Large intestine (tissue), 3 donors: ENCODE data around the gene CLOCK. TPM values are rescaled to one million over a fixed set of nuclear protein-coding genes. Genes with fewer than 3 reads are reported as not detected.
"Not testable (repeated sequence)": the region's sequence is repeated elsewhere in the genome, so short reads cannot be mapped to it uniquely, and the experiment has no call there.

Experiments
- DNase-seq, 2 donors: peaks; one replicate each; pipeline versions ENCODE4 v3.0.0 to v3.0.0-alpha.2; 2013
- H3K27ac ChIP-seq: one replicate; pipeline ENCODE4 v1.5.1; 2013; ENCODE audit warnings: low read length
- H3K27me3 ChIP-seq: 2 replicates; pipeline ENCODE4 v1.6.1; 2013; ENCODE audit warnings: low read length; ENCODE audit not compliant: control insufficient read depth, insufficient read depth
- H3K36me3 ChIP-seq: 2 replicates; pipeline ENCODE4 v1.6.1; 2013; ENCODE audit warnings: low read length; ENCODE audit not compliant: control insufficient read depth, insufficient read depth
- H3K4me1 ChIP-seq: one replicate; pipeline ENCODE4 v1.6.1; 2013; ENCODE audit warnings: low read length; ENCODE audit not compliant: control insufficient read depth, insufficient read depth
- H3K4me3 ChIP-seq: one replicate; pipeline ENCODE4 v1.5.1; 2013; ENCODE audit warnings: low read length
- H3K9me3 ChIP-seq: one replicate; pipeline ENCODE4 v1.6.1; 2013; ENCODE audit warnings: mild to moderate bottlenecking, low read depth, low read length, moderate library complexity; ENCODE audit not compliant: control insufficient read depth
- WGBS: methylation state at CpG from one replicate; pipeline ENCODE4 v1.1.5; 2013; ENCODE audit warnings: low lambda C conversion rate; ENCODE audit not compliant: insufficient coverage; 5-methylcytosine and 5-hydroxymethylcytosine counted together
- polyA plus RNA-seq: library from polyadenylated mRNA; unstranded; fragments of 120-200 nt; gene quantifications from one replicate; pipeline ENCODE4 v1.2.1, GENCODE V29; 2013

The CLOCK gene
- polyA plus RNA-seq, 1 donor = 16.5 TPM

DNA sequence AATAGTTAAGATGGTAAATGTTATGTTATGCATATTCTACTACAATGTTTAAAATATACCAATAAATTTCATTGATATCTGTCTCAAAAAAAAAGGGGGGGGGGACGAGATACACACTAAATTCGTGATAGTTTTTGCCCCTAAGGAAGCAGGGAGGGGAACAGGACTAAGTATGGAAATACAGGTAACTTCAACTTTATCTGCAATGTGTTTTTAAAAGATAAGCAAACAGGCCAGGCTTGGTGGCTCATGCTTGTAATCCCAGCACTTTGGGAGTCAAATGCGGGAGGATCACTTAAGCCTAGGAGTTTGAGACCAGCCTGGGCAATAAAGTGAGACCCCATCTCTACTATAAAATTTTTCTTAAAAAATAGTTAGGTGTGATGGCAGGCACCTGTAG is 13.4 kb upstream of the CLOCK start:
- H3K4me3 ChIP-seq = no peak overlapping the region
- no peaks in the 10 kb centered on the region for H3K4me1 ChIP-seq
- no peaks in the 10 kb centered on the region for H3K27me3 ChIP-seq
- WGBS = 100% methylated on average over 1 of the region's 3 CpGs
- H3K27ac ChIP-seq = no peak overlapping the region
- no peak for DNase-seq
- H3K36me3 ChIP-seq = no peaks in the 10 kb centered on the region
- no peaks in the 10 kb centered on the region for H3K9me3 ChIP-seq

DNA sequence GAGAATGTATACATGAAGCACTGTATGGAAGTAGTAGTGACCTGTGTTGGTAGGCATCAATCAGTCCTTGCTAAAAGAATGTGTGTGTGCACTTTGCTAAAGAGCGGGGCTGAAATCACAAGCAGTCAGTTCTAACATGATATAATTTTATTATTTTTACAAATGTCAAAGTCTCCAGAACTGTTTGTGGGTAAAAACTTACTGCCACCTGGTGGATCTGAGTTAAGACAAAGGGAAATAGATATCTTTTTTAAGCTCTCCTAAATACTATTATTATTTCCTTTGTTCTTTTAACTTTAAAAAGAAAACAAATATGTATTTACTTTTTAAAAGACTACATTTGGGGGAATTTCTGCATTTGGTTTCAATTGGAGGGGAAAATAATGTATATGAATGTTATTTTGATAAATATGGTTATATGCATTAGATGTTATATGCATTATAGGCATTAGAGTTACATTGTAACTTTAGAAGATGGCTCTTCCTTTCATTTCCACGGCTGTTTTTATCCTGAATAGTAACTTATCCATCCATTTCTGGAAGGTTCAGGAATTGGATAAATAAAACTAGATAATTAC is 7.8 kb upstream of the CLOCK start:
- H3K4me1 ChIP-seq = no peaks in the 10 kb centered on the region
- H3K27ac ChIP-seq = no peak overlapping the region
- no peak overlapping the region for H3K4me3 ChIP-seq
- H3K27me3 ChIP-seq = no peaks in the 10 kb centered on the region
- DNase-seq = no peak
- no peaks in the 10 kb centered on the region for H3K9me3 ChIP-seq
- no peaks in the 10 kb centered on the region for H3K36me3 ChIP-seq
- WGBS = 50% methylated on average over 1 of the region's 2 CpGs

DNA sequence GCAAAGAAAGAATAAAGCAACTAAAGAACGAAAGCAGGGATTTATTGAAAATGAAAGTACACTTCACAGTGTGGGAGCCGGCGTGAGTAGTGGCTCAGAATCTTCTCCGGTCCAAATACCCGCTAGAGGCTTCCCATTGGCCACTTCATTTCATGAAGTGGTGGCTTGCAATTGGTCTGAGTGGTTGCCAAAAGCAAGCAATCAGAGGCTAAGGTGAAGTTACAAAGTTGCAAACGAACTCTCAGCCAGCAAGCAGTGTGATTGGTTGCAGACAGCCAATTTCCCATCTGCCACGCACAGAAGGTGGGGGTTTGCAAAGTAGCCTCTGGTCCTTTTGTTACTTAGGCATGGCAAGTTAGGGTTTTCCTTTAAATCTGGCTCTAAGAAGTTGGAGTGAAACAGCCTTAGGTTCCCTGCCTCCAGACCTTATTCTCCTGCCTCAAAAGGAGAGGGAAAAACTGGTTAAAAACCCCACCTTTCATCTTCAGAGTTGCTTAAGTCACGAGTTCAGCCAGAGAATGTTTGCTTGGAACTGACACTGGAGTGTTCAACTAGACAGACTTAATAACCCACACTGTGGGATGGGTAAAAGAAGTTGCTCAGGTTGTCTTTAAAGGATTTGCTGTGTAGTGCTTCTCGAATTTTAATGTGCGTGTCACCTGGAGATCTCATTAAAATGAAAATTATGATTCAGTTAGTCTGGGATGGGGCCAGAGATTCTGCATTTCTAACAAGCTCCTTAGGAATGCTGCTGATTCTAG is 6.9 kb upstream of the CLOCK start:
- H3K4me1 ChIP-seq = peaks cover 8% of the 10 kb centered on the region
- DNase-seq = no peak
- H3K36me3 ChIP-seq = no peaks in the 10 kb centered on the region
- WGBS = 80% methylated on average over 1 of the region's 10 CpGs
- H3K27me3 ChIP-seq = no peaks in the 10 kb centered on the region
- no peak overlapping the region for H3K27ac ChIP-seq
- H3K9me3 ChIP-seq = no peaks in the 10 kb centered on the region
- no peak overlapping the region for H3K4me3 ChIP-seq

DNA sequence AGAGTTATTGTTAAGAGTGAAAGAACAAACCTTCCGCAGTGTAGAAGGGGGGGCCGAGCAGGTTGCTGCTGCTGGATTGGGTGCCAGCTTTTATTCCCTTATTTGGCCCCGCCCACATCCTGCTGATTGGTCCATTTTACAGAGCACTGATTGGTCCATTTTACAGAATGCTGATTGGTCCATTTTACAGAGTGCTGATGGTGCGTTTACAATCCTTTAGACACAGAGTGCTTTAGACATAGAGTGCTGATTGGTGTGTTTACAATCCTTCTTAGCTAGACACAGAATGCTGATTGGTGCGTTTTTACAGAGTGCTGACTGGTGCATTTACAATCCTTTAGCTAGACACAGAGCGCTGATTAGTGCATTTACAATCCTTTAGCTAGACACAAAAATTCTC is 5.3 kb upstream of the CLOCK start:
- not testable (repeated sequence) for H3K27me3 ChIP-seq, H3K27ac ChIP-seq, H3K9me3 ChIP-seq, H3K36me3 ChIP-seq, DNase-seq, H3K4me3 ChIP-seq
- no CpG with 5 or more reads among the region's 6 CpGs for whole genome bisulfite sequencing
- peaks cover 19% of the 10 kb centered on the region for H3K4me1 ChIP-seq

DNA sequence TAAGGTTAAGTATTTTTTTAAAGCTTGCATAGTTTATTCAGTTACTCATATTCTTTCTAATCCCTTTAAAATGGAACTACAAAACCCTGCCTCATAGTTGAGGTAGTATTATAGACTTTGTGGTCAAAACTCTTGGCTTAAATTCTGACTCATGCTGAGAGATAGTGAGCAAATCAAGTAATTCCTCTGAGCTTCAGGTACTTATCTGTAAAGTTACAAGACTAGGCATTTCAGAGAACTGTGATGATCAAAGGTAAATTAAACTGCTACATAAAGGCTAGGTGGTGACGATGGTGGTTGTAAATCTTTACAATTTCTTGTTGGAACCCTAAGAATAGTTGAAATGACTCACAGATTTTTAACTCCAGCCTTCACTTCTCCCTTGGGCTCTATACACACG is 3.2 kb upstream of the CLOCK start:
- peaks cover 19% of the 10 kb centered on the region for H3K4me1 ChIP-seq
- H3K36me3 ChIP-seq = no peaks in the 10 kb centered on the region
- no peaks in the 10 kb centered on the region for H3K27me3 ChIP-seq
- H3K4me3 ChIP-seq = no peak overlapping the region
- DNase-seq = peak; percentile 40 to 75
- peak overlapping the region; percentile 22 for H3K27ac ChIP-seq
- 33% methylated on average over 1 of the region's 2 CpGs for WGBS
- H3K9me3 ChIP-seq = peaks cover 2% of the 10 kb centered on the region

DNA sequence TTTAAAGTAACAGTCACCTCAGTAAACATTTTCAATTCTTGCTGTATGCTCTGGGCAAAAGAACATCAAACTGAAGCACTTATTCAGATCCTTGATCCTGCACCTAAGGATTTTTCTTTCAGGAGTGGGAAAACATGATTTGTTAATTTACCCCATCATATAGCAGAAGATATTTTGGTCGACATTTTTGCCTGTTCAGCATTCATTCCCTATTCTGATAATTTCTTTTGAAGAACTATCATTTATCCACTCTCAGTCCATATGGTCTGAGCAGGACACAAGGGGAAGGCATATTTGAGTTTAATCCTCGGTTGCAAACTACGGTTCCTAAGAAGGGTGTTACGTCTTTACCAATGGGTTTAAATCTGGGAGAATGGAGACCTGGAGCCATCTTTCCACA is 1.2 kb upstream of the CLOCK start:
- H3K4me3 ChIP-seq = no peak overlapping the region
- WGBS = 80% methylated on average over 1 of the region's 4 CpGs
- no peaks in the 10 kb centered on the region for H3K27me3 ChIP-seq
- peaks cover 19% of the 10 kb centered on the region for H3K4me1 ChIP-seq
- no peaks in the 10 kb centered on the region for H3K36me3 ChIP-seq
- peaks cover 2% of the 10 kb centered on the region for H3K9me3 ChIP-seq
- DNase-seq = no peak
- no peak overlapping the region for H3K27ac ChIP-seq

DNA sequence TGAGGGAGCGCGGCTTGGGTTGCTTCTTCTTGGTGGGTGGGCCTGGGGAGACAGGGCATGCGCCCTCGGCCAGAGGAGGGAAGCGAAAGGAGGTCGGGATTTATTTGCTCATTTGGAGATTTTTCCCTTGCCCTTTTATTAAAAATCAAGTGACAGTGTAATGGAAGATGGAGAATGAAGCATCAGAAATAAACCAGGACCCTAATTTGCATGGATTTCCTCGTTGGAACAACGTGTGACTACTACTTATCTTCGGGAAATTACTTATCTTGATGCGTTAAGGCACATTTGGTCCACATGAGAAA is 709 bp upstream of the CLOCK start:
- no peak for DNase-seq
- Histone ChIP-seq H3K27ac (peak overlapping the region; percentile 90), H3K36me3 (no peaks in the 10 kb centered on the region), H3K4me3 (peak overlapping the region; percentile 82), H3K27me3 (no peaks in the 10 kb centered on the region), H3K4me1 (peaks cover 19% of the 10 kb centered on the region), H3K9me3 (peaks cover 2% of the 10 kb centered on the region)
- 0% methylated on average over 1 of the region's 10 CpGs for WGBS

DNA sequence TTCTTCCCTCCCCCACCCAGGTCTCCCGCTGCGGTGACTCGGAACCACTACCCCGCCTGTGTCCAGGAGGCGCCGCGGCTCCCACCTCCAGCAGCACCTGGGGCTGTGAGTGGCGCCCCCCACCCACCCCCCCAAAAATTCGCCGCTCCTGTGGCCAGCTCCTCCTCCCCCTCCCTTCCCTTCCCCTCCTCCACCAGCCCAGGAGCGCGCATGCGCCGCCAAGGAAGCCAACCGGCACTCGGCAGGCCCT is 278 bp downstream of the CLOCK start:
- H3K27ac ChIP-seq = peak overlapping the region; percentile 90
- H3K9me3 ChIP-seq = peaks cover 2% of the 10 kb centered on the region
- DNase-seq = no peak
- H3K4me1 ChIP-seq = peaks cover 19% of the 10 kb centered on the region
- no peaks in the 10 kb centered on the region for H3K27me3 ChIP-seq
- no peaks in the 10 kb centered on the region for H3K36me3 ChIP-seq
- H3K4me3 ChIP-seq = peak overlapping the region; percentile 82
- no CpG with 5 or more reads among the region's 16 CpGs for WGBS

DNA sequence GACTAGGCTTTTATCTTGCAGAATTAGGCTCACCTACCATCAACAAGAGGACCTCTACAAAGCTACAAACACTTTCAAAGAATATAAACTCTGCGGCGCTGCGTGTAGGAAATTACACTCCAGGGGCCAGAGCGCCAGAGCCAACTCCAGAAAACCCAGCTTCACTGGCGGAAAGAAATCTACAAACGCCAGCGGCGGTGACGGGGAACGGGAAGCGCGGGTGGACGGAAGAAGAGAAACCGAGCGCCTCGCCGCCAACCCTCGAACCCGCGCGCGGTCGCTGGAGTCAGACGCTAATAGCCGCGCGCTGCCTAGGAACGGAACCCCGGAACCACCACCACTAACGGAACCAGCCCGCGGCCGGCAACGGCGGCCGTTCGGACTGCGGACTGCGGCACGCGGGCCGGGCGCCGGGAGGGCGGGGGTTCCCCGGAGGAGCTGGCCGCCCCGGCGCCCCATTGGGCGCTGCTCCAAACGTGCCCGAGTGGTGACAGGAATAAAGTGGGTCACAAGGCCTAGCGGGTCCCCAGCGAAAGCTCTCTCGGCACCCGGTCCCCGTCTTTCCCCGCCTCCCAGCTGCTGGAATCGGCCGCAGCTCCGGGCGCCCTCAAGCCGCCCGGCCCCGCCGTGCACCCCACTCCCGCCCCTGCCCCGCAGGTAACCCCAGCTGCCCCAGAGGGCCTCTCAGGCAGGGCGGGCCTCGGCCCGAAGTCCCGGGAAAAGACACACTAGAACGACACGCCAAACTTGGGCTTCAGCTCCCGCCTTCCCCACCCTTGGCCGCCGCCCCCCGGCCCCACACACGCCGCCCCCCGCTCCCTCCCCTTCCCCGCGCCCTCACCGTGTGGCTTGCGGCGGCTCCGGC is 836 bp downstream of the CLOCK start:
- Histone ChIP-seq H3K4me1 (peaks cover 19% of the 10 kb centered on the region), H3K36me3 (no peaks in the 10 kb centered on the region), H3K4me3 (peak overlapping the region; percentile 82), H3K27ac (peak overlapping the region; percentile 90), H3K27me3 (no peaks in the 10 kb centered on the region), H3K9me3 (peaks cover 2% of the 10 kb centered on the region)
- no CpG with 5 or more reads among the region's 87 CpGs for WGBS
- DNase-seq = peak; percentile 78 to 91

DNA sequence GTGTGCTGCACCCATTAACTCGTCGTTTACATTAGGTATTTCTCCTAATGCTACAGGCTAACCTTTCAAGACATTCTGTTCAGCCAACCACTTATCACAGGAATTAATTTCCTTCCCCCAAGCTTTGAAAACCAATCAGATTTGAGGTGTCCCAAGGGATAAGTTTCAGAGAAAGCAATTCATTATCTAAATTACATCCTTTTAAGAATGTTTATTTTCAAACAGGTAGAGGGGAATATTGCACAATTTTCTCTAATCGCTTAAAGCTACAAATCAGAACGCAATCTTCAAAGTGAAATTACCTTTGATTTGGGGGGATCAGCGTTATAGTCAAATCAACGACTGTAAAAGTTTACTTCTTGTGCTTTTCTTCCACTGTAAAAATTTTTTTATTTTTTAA is 1.6 kb downstream of the CLOCK start:
- no peaks in the 10 kb centered on the region for H3K36me3 ChIP-seq
- WGBS = 0% methylated on average over 4 of the region's 6 CpGs
- H3K27me3 ChIP-seq = no peaks in the 10 kb centered on the region
- peak overlapping the region; percentile 90 for H3K27ac ChIP-seq
- DNase-seq = peak in 1 of 2 donors; percentile 61
- H3K4me3 ChIP-seq = peak overlapping the region; percentile 82
- peaks cover 19% of the 10 kb centered on the region for H3K4me1 ChIP-seq
- H3K9me3 ChIP-seq = peaks cover 2% of the 10 kb centered on the region
